Fibroblast of peridontal ligament (primary cell): ENCODE data around the gene SWSAP1.
"Not testable (repeated sequence)": the region's sequence is repeated elsewhere in the genome, so short reads cannot be mapped to it uniquely, and the experiment has no call there.

Experiments
- DNase-seq: peaks from one replicate; pipeline ENCODE4 v3.0.0-alpha.2; 2010; ENCODE audit errors: extremely low read depth

Gene SWSAP1, protein sequence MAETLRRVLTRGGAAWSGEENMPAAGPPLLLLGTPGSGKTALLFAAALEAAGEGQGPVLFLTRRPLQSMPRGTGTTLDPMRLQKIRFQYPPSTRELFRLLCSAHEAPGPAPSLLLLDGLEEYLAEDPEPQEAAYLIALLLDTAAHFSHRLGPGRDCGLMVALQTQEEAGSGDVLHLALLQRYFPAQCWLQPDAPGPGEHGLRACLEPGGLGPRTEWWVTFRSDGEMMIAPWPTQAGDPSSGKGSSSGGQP

DNA sequence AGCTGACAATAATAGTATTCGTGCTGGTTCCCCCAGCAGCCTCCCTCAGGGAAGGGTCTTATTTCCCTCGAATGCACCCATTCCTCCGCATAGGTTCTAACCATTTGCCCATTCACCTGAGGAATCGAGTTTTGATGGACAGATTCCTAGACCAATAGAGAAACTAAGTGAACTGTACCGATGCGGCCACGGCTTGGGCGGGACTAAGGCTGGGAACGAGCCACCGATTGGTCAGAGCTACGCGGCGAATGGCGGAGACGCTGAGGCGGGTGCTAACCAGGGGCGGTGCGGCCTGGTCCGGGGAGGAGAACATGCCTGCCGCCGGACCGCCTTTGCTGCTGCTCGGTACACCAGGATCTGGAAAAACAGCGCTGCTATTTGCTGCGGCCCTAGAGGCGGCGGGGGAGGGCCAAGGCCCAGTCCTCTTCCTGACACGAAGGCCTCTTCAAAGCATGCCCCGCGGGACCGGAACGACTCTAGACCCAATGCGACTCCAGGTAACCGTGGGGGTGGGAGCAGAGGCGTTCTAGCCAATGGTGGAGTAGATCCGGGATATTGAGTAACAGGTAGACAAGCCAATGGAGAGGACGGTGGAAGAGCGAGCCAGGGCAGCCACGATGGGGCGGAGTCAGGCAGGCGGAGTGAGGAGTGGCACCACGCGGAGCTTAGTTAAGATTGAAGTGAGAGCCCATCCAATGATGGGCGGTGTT, at the start of gene SWSAP1:
Gene SWSAP1, plus strand, starts transcription at position 234 of the 710 bp plus-strand sequence. Its CDS starts 15 bp downstream, at position 249.
- DNase-seq: peak; percentile 99

DNA sequence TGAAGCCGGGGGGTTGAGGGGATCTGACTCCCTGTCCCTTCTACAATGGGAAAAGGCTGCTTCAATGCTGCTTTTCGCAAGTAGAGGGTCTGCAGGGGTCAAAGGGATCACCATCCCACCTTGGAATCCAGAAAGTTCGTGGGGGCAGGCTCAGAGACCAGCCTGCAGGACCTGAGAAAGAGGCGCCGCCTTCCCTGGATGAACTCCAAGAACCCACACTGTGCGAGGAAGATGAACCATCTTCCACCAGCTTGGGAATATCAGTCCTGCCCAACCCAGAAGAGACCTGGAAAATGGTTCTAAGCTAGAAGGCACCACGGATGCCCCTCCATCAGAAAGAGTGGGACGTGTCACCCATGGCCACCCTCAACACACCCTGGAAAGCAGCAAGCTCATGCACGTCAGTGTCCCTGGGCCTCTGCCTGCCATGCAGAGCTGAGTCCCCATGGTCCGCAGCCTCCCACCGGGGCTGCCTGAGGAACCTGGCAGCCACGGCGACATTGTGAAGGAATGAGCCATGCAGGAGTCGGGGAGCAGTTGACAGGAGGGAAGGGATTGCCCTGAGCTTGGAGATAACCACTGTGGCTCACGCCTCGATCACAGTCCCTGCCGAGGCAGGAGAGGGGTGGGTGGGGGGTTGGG, 49.6 kb upstream of the SWSAP1 start:
- no peak for DNase-seq

DNA sequence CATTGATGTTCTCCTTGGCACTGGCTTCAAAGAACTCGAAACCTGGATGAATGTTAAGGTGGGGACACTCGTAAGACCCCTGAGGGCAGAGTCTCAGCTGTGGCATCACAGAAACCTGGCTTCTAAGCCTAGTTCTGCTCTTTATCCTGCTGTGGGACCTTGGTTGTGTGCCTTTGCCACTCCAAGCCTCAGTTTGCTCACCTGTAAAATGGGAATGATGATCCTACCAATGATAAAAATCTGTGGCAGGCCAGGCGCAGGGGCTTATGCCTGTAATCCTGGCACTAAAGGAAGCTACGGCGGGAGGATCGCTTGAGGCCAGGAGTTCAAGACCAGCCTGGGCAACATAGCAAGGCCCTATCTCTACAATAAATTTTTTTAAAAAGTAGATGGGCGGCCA, 48.9 kb upstream of the SWSAP1 start:
- no peak for DNase-seq

DNA sequence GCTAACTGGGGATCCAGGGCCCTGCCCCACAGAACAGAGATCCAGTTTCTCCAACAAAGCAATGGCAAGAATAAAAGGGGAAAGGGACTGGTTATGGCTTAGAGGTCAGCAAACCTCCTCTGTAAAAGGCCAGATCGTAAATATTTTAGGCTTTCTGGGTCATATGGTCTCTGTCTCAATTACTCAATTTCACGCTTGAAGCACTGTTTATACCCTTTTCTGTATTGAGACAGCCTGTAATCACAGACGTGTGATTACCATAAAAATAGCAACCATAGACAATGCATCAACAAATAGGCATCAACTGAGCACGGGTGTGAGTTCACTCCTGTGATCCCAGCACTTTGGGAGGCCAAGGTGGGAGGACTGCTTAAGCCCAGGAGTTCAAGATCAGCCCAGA, 44.3 kb upstream of the SWSAP1 start:
- no peak for DNase-seq

DNA sequence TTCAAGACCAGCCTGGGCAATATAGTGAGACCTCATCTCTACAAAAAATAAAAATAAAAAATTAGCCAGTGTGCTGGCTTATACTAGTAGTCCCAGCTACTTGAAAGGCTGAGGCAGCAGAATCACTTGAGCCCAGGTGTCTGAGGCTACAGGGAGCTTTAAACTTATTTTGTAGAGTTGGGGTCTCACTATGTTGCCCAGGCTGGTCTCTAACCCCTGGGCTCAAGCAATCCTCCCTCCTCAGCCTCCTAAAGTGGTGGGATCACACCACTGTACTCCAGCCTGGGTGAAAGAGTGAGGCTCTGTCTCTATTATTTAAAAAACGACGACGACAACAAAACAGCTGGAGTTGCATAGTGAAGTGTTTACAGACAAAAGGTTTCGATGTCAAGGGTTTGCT, 43.0 kb upstream of the SWSAP1 start:
- DNase-seq: no peak

DNA sequence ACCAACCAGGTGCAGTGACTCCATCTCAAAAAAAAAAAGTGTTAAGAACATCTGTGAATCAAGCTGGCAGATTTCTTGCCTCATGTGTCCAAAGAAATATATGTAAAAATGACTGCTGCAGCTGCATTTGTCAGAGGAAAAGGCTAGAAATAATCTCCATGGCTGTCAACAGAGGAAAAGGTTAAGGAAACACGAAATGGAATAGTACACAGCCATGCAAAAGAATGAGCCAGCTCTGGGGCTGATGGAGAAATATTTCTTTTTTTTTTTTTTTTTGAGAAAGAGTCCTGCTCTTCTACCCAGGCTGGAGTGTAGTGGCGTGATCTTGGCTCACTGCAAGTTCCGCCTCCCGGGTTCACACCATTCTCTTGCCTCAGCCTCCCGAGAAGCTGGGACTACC, 41.6 kb upstream of the SWSAP1 start:
- DNase-seq: no peak

DNA sequence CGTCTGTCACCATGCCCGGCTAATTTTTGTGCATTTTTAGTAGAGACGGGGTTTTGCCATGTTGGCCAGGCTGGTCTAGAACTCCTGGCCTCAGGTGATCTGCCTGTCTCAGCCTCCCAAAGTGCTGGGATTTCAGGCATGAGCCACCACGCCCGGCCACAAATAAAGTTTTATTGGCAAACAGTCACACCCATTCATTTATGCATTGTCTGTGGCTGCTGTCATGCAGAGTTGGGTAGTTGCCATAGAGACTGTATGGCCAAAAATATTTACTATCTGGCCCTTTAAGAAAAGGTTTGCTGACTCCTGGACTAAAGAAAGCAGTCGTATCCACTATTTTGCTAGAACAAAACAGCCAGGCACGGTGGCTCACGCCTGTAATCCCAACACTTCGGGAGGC, 40.6 kb upstream of the SWSAP1 start:
- DNase-seq: not testable (repeated sequence)

DNA sequence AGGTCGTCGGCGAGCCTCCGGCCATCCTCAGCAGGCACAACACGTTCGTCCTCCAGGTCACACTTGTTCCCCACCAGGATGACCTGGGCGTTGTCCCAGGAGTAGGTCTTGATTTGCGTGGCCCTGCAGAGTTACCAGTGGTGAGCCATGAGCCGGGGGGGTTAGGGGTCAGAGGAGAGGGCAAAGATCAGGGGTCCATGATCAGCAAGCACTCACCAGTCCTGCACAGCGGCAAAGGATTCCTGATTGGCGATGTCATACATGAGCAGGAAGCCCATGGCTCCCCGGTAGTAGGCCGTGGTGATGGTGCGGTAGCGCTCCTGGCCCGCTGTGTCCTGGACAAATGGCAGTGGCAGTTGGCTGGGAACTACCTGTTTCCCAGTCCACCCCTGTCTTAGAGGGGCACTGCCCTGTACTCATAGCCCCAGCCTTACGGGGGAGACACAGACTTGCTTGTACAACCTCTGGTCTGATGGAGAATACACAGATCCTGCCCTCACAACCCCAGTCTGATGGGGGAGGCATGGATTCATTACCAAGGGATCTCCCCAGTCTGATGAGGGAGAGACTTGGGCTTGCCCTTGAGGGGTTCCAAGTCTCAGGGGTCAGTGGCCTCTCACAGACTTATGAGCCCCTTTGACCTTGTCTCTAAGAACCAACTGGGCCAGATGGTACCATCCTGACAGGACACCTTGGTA, 38.9 kb upstream of the SWSAP1 start:
- no peak for DNase-seq

DNA sequence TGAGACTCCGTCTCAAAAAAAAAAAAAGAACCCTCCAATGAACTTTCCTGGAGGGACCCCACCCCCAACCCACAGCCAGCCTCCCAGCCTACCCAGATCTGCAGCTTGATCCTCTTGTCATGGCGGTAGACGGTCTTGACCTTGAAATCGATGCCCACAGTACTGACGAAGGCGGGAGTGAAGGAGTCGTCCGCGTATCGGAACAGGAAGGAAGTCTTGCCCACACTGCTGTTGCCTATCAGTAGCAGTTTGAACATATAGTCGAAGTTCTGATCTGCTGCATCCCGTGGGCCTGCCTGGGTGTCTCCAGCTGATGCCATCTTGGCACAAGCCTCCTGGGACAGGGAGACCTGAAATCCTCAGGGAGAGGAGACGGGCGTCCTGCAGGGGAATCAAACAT, 37.4 kb upstream of the SWSAP1 start:
- DNase-seq: no peak

DNA sequence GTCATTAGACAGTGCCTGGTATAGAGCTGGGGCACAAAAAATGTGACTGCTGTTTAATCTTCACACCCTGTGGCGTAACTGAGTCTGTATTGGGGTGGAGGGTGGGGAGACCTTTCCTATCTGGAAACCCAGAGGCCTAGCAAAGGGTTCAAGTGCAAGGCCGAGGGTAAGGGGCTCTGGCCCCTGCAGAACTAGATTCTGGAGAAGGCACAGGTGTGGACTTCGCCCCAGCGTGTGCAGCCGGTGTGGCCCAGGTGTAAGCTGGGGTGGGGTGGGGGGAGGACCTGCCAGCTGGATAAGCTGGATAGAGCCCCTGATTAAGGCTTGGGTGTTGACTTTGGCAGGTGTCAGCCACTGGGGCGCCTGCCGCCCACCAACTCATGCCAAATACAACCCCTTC, 36.3 kb upstream of the SWSAP1 start:
- DNase-seq: no peak

DNA sequence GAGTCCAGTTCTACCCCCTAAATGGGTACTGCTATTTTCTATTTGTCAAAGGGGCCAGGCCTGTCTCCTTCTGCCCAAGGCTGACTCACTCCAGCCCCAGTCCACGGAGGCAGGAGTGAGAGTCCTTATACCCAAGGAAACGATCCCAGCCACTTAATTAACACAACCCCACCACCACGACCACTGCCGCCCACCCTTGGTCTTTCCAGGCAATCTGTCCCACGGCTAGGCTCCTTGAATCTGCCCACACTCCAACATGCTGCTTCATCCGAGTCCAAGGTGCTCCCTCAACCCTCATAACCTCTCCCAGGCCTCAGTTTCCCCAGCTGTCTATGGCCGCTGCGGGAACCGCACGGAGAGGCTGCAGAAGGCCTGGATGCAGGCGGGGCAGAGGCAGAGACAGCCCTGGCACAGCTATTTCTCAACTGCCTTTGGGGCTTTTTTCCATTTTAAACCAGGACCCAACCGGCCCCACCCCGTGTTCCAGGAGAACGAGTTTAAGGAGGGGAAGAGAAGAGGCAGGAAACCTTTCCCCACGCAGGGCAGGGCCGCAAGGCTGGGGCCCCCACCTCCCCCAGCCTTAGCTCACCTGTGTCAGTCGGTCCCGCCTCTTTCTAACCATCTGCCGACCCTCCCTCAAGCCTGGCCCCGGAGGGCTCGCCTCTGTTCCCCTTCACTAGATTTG, 35.8 kb upstream of the SWSAP1 start:
- no peak for DNase-seq

DNA sequence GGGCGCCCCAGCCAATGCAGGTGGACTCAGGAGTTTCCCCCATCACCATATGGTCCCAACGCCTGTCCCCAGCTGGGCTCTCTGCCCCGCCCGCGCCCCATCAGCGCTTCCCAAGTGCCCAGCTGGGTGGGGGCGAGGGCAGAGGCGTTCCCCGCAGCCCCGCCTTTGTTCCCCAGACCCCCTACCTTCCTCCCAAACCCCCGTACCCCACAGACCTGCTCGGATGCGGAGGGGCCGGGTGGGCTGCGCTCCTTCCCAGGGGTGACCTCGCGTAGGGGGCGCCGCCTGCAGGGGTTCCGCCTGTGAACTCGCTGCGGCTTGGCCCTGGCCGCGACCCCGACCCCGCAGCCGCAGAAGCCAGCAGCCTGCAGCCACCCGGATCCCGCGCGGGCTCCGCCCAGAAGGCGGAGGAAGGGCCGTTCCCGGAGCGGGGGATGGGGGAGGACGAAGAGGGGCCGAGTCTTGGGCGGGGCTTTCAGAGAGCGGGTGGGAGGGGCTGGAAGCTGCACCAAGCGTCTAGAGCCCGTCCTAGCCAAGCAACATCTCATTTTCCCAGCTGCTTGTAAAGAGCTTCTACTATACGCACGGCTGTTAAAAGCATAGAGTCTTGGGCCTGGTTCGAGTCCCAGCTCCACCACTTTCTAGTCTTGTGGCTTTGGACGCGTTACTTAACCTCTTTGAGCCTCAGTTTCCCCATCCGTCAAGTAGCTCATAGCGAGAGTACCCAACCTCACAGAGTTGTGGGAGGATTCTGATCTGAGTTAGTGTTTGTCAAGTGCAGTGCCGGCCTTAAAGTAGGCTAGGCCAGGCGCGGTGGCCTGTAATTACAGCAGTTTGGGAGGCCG, 35.0 kb upstream of the SWSAP1 start, which contains the start of gene RAB3D:
Gene RAB3D, minus strand, starts transcription at position 404 of the 845 bp plus-strand sequence. CDS start 2,258 bp downstream, outside the sequence.
- DNase-seq: peak; percentile 85

DNA sequence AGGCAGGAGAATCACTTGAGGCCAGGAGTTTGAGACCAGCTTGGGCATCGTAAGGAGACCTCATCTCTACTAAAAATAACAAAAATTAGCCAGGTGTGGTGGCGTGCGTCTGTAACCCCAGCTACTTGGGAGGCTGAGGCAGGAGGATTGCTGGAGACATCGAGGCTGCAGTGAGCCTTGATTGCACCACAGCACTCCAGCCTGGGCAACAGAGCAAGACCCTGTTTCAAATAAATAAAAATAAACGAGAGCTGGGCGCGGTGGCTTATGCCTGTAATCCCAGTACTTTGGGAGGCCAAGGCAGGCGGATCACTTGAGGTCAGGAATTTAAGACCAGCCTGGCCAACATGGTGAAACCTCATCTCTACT, 34.4 kb upstream of the SWSAP1 start:
- DNase-seq: not testable (repeated sequence)

DNA sequence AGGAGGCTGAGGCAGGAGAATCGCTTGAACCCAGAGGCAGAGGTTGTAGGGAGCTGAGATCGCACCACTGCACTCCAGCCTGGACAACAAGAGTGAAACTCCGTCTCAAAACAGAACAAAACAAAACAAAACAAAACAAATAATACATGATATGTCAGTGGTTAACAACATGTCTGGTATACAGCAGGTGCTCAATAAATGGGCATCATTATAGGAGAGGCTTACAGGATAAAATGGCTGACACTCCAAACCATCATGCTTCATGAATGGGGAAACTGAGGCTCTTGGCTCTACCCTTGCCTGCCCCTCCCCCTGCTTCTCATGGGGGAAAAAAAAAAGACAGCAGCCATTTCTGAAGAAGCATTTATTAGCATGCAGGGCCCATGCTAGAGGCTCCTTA, 32.0 kb upstream of the SWSAP1 start:
- no peak for DNase-seq

DNA sequence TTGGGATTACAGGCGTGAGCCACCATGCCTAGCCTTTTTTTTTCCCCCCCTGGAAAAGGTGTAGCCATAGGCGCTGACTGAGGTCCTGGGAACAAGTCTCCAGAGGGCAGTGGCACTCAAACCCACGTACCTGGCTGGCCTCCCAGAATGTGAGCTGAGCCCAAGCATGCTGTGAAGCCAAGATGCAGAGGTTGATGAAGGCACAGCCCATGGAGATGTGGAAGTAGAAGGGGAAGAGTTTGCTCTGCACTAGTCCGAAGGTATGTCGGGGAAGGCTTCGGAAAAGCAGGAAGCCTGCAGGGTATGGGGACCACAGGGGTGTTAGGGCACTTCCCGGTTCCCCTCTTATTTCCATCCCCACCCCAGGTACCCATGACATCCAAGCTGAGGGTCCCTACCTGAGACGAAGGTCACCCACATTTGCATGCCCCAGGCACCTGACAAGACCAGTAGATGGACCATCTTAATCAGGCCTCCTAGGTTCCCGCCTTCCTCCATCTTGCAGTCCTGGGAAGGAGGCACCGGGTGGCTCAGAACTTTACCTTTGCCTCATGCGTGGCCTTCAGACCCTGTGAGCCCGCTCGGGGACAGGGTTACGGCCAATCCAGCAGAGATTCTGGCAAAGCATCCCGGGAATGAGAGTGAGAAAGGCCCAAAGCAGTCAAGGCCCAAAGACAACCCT, 29.2 kb upstream of the SWSAP1 start:
- no peak for DNase-seq

DNA sequence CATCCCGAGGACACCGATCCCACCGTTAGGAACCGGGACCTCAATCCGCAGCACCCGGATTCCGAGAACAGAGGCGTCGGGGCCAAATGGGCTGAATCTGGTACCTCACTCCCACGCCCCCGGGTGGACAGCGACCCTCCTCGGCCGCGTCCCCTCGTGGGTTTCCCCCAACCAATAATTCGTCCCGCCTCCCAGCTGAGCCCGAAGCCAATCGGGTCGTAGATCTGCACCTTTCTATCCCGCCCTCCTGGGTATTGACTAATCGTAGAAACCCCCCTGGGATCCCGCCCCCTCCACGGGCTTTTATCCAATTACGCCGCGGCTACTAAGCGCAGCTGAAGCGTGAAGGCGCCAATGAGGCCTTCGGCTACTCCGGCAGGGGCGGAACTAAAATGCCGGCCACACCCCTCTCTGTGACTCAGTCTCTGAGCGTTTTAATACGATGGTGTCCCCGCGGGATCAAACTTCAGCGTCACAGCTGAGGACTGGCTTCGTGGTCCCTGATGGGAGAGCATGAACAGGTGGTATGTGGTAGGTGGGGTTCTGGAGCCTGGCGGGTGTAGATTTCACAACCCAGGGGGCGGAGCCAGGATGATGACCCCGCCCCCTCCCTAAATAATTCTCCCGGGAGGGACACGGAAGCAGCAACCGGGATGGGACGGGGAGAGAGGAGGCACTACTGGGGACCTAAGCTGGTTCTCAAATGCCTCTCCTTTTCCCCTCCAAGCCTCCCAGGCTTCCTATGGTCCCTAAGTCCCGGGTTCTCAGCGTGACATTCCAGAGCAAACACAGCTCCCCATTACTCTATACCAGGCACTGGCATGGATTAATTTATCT, 28.1 kb upstream of the SWSAP1 start, which contains the start of the genes CCDC159 and TMEM205:
Gene CCDC159, plus strand, starts transcription at position 416 of the 837 bp plus-strand sequence. Its CDS starts 88 bp downstream, at position 504.
Gene TMEM205, minus strand, starts transcription at position 165 of the 837 bp plus-strand sequence. CDS start 649 bp downstream, outside the sequence.
- DNase-seq: peak; percentile 99

DNA sequence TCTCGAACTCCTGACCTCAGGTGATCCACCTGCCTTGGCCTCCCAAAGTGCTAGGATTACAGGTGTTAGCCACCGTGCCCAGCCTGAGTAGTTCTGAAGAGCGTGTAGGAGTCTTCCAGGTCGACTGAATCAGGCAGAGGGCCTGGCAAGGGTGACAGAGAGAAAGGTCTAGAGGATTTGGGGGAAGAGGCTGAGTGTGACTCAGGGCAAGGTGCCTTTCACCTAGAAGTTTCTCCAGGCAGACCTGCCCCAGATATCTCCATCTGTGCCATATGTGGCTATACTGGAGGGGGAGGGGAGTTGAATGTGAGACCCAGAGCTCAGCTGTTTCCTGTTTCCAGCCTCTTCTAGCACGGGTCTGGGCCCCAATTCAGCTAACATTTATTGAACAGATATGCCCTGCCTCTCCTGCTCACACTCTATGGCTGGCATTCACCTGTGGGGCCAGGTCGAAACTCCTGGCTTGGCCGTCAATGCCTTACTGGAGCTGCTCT, 26.9 kb upstream of the SWSAP1 start:
- no peak for DNase-seq

DNA sequence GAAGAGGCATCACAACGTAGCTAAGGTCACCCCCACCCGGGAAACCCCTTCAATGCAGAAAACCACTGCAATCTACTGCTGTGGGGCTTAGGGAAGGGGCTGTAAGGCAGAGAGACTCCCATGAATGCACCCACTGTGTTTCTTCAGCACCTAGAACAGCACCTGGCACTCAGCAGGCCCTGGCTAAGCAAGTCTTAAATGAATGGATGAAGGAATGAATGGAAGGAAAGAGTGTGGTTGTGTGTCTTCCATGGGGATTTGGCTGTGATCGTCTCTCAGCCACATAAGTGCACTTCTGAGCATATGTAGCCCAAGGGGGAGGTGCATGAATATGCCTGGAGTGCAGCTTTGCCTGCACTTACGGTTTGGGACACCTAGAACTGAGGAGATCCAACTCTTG, 25.3 kb upstream of the SWSAP1 start:
- DNase-seq: no peak

DNA sequence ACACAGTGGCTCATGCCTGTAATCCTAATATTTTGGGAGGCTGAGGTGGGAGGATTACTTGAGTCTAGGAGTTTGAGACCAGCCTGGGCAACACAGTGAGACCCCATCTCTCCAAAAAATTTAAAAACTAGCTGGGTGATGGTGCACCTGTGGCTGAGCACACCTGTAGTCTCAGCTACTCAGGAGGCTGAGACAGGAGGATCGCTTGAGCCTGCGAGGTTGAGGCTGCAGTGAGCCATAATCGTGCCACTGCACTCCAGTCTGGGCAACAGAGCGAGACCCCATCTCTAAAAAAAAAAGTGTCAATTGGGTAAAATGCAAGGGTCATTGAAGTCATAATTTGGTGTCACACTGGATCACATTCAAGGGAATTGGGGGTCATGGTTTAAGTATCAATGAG, 20.4 kb upstream of the SWSAP1 start:
- not testable (repeated sequence) for DNase-seq
